HG03045 (cell line): Measurements from ENCODE around the gene SCFD2.
"Not testable (repeated sequence)": the region's sequence is repeated elsewhere in the genome, so short reads cannot be mapped to it uniquely, and the experiment has no call there.

ENCODE experiments used
- ATAC-seq: cut with Tn5 transposase; IDR thresholded peaks from one replicate; pipeline ENCODE4 v1.9.1; 2021; ENCODE audit warnings: mild to moderate bottlenecking, moderate library complexity; ENCODE audit not compliant: unreplicated experiment

Gene SCFD2

GRCh38 chr4:53346920-53347852 lies 18.7 kb downstream of the SCFD2 start:
- ATAC-seq: no peak

- not testable (repeated sequence) for ATAC-seq
Measured at GRCh38 chr4:53346392-53346791, 19.5 kb downstream of the SCFD2 start.

GRCh38 chr4:53340145-53340544 lies 25.7 kb downstream of the SCFD2 start:
- ATAC-seq: not testable (repeated sequence)

DNA sequence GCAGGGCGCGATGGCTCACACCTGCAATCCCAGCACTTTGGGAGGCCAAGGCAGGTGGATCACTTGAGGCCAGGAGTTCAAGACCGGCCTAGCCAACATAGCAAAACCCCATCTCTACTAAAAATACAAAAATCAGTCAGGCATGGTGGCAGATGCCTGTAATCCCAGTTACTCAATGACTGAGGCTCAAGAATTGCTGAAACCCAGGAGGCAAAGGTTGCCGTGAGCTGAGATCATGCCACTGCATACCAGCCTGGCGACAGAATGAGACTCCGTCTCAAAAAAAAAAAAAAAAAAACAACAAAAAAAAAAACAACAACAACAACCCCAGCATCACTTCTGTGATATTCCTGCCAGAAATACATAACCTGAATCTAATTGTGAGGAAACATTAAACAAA lies 30.9 kb downstream of the SCFD2 start:
- not testable (repeated sequence) for ATAC-seq

GRCh38 chr4:53326535-53326934 lies 39.3 kb downstream of the SCFD2 start:
- no peak for ATAC-seq

DNA sequence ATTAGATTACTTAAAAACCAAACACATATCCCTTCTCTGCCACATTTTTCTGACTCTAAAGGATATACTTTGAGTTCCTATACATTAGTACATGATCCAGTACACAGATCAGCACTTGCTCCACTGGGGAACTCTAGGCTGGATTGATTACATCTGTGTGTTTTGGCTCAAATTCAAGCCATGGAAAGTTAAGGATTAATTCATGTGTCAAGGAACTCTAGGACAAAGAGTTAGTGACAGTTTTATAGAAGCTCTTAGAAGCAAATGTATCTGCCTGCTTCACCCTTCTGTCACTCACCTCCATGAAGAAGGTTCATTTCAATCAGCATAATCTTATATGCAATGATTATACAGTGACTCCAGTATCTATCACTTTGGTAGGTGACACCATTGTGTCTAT lies 43.2 kb downstream of the SCFD2 start:
- no peak for ATAC-seq

- no peak for ATAC-seq
Measured at GRCh38 chr4:53321984-53322289, 43.9 kb downstream of the SCFD2 start.

GRCh38 chr4:53321151-53321983 lies 44.5 kb downstream of the SCFD2 start:
- ATAC-seq: no peak

GRCh38 chr4:53315300-53315699 lies 50.6 kb downstream of the SCFD2 start:
- no peak for ATAC-seq

DNA sequence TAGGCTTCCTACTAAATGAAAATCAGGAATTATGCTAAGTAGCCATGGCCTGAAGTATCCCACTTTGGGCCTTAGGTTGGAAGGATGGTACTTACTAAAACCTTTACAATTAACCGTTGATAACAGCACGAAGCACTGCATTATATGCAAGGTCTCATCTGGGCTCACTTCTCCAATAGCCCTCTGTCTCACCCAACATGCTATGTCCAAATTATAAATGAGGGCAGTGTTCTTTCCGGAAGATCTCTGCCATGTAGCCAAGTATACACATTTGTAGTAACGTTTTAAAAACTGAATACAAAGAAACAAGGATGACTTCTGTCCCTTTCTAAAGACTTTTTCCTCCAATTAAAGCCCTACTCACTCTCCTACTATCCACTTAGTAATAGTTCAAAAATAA lies 51.6 kb downstream of the SCFD2 start:
- no peak for ATAC-seq

DNA sequence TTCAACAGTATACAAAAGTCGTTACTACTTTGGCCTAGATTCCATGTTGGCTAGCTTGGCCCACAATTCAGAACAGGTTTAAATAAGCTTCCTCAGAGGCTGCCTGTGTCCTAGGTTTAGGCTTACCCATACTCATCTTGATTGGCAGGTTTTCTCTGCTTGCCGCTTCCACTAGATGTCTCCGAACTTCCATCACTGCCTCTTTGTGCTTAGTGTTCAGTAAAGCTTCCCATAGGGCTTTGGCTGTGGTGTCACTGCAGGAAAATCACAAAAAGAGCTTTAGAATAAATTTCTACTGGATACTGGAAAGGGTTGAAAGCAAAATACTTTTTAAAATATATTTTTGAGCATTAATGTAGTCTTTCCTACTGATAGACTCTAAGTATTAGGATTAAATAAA lies 52.4 kb downstream of the SCFD2 start:
- ATAC-seq: no peak

- no peak for ATAC-seq
Measured at GRCh38 chr4:53309321-53310040, 56.4 kb downstream of the SCFD2 start.

- ATAC-seq: peak; percentile 84
Measured at GRCh38 chr4:53307819-53308780, 57.8 kb downstream of the SCFD2 start.

DNA sequence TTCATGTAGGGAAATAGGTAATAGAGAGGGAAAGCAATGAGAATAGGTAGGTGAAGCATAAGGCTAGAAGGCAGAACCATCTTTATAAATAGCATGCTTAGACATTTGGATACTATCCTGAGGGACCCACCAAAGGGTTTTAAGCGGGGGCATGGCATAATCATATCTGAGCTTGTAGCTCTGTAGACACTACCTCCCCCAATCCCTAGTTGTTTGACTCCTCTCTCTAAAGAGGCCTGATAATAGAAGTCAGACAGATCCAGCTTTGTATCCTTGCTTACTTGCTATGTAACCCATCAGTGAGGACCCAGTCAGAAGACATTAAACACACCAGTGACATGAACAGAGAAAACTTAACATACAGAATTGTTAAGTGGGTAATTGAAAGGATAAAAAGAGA lies 58.7 kb downstream of the SCFD2 start:
- peak; percentile 15 for ATAC-seq

DNA sequence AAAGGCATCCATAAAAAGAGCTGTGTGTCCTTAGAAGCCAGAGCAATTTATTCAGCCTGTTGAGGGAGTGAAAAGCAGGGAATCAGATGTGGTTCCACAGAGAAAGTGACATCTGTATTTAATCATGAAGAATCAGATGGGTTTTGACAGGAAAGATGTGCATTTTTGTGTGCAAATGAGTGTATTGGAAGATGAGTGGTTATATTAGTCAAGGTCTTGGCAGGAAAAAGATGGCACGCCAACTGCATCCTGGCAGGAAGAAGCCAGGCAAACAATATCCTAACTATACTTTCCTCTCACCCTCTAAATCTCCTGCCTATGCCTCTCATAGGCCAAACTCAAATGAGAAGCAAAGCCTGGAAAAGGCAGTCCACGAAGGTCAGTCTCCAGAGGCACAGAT lies 59.1 kb downstream of the SCFD2 start:
- ATAC-seq: no peak

DNA sequence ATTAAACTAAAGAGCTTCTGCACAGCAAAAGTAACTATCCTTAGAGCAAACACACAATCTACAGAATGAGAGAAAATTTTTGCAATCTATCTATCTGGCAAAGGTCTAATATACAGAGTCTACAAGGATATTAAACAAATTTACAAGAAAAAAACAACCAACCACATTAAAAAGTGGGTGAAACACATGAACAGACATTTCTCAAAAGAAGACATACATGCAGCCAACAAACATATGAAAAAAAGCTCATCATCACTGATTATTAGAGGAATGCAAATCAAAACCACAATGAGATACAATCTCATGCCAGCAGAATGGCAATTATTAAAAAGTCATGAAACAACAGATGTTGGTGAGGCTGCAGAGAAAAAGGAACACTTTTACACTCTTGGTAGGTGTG lies 73.7 kb downstream of the SCFD2 start:
- ATAC-seq: not testable (repeated sequence)

- no peak for ATAC-seq
Measured at GRCh38 chr4:53281438-53281837, 84.4 kb downstream of the SCFD2 start.

DNA sequence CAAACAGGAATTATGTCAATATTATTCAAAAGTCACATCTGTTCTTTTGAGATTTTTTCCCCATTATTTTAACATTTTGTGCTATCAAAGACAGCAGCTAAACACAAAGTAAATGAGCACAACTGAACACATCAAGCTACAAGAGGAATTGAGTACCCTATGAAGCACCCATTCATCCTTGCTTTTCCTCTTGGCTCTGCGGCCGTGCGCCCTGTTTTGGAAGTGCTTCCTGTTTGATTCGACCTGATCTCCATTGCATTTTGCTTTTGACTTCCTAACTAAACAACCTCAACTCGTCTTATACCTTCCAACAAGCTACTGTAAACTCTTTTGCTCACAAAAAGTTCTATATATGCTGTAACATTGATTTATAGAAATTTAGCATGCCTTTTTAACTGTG lies 85.0 kb downstream of the SCFD2 start:
- ATAC-seq: no peak

- no peak for ATAC-seq
Measured at GRCh38 chr4:53274609-53275268, 91.1 kb downstream of the SCFD2 start.

DNA sequence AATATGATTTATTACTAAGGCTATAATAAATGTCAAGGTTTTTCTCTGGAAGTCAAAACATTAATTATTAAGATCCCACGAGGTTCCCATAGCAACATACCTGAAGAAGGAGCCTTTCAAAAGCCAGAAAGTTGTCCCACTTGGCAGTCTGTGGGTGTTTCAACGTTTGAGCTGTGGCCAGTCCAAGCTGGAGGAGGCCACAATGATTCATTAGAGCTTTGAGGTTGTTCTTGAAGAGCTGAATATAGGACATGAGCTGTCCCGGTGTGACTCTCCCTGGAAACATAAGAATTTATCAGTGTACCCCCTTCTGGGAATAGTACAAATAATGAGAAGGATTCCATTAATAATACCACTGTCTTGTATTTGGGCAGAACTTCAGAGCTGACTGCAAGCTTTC lies 92.1 kb downstream of the SCFD2 start:
- ATAC-seq: no peak
